ENCODE results near the gene SLIT1. TPM values are rescaled to one million over a fixed set of nuclear protein-coding genes. Genes with fewer than 3 reads are reported as not detected.
"Not testable (repeated sequence)": the region's sequence is repeated elsewhere in the genome, so short reads cannot be mapped to it uniquely, and the experiment has no call there.

Gene SLIT1
- total and polyA plus RNA-seq, 2 donors (not counting 1 experiment from before 2014, with no cell fraction given) = 0.15 to 0.49 TPM

DNA sequence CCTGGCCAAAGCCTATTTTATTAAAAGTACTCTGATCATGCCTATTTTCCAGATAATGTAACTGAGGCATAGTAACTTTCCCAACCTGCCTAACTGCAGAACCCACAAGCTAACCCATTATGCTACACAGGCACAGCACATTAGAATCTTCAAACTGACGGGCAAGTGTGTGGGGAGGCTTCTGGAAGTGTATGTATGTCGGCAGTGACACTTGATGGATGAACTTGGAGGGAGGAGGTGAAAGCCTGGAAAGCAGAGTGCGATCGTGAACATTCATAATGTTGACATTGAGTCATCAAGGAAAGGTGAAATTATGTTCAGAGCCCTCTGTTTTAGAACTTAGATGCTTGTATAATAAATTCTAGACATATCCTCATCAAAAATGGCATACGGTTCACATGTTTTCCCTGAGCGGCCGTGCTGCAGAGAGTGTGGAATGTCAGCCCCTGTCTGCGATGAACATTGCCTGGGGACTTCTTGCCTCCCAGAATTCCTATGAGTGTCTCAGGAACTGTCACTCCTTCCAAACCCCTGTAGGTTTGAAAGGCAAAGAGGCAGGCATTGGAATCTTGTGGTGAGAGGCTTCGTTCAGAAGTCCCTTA is 102.4 kb downstream of the SLIT1 start:
- H3K27me3 Mint-ChIP-seq = peaks cover 54% of the 10 kb centered on the region

DNA sequence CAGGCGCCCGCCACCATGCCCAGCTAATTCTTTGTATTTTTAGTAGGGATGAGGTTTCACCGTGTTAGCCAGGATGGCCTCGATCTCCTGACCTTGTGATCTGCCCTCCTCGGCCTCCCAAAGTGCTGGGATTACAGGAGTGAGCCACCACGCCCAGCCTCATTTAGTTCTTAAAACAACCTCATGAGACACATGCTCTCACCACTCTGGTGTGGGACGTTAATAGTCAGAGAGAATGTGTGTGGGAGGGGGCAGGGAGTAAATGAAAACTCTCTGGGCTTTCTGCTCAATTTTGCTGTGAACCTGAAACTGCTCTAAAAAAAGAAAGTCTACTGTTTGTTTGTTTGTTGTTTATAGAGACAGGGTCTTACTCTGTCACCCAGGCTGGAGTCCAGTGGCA is 103.2 kb downstream of the SLIT1 start:
- 100% methylated on average over 2 of the region's 7 CpGs for WGBS (ENCODE audit: insufficient coverage)
- intact Hi-C loops (cut with micrococcal nuclease); H3K4me1 Mint-ChIP-seq; H2AFZ ChIP-seq (ENCODE audit: insufficient read depth, low read depth, low read length, poor library complexity, severe bottlenecking); POLR2A ChIA-PET; H3K9me3 Mint-ChIP-seq (ENCODE audit: insufficient read depth); H3K4me1 ChIP-seq (ENCODE audit: control insufficient read depth in 2 of 2, insufficient read depth in 2 of 2, low read length in 2 of 2); H3K9me3 ChIP-seq (ENCODE audit: control extremely low read depth in 1 of 3, control insufficient read depth in 2 of 3, insufficient read depth in 1 of 3, low read length in 2 of 3); H3K79me2 ChIP-seq (ENCODE audit: control insufficient read depth, insufficient read depth, low read length); H3K27ac Mint-ChIP-seq; H3K4me3 Mint-ChIP-seq; H4K20me1 ChIP-seq (ENCODE audit: control insufficient read depth, insufficient read depth, low read length, poor library complexity, severe bottlenecking); DNase-seq; H3K36me3 ChIP-seq (replicated peaks in 1 of 2; ENCODE audit: control extremely low read depth in 1 of 2, control insufficient read depth in 1 of 2, extremely low read depth in 1 of 2, insufficient read depth in 2 of 2, low read length in 1 of 2); ATAC-seq (ENCODE audit: low read depth); H3K4me3 ChIP-seq (ENCODE audit: control extremely low read depth in 1 of 5, extremely low read depth in 1 of 5, insufficient read depth in 1 of 5, low read depth in 2 of 5, low read length in 4 of 5); H3K27me3 ChIP-seq (replicated peaks in 1 of 4; ENCODE audit: control extremely low read depth in 1 of 4, control insufficient read depth in 3 of 4, insufficient read depth in 4 of 4, low read length in 3 of 4); H3K9ac ChIP-seq (ENCODE audit: low read length); H3K4me2 ChIP-seq (replicated peaks; ENCODE audit: low read depth, low read length, poor library complexity, severe bottlenecking); H3K27ac ChIP-seq (ENCODE audit: low read length in 2 of 2): not testable (repeated sequence)
- peaks cover 51% of the 10 kb centered on the region for H3K27me3 Mint-ChIP-seq
- CTCF ChIA-PET = interaction anchor here (1.0 to 3.4 kb wide), 5 partner anchors 9 to 127 kb away, joined by 3 to 45 read pairs (median 4); no protein-coding TSS in a partner anchor

More for the DNA sequence above, 102.4 kb downstream of the SLIT1 start:
- Histone ChIP-seq H3K79me2 (ENCODE audit: control insufficient read depth, insufficient read depth, low read length) (no peaks in the 10 kb centered on the region), H3K27ac (ENCODE audit: low read length in 2 of 2) (no peak overlapping the region), H3K4me3 (ENCODE audit: control extremely low read depth in 1 of 5, extremely low read depth in 1 of 5, insufficient read depth in 1 of 5, low read depth in 2 of 5, low read length in 4 of 5) (no peak overlapping the region), H3K9me3 (ENCODE audit: control extremely low read depth in 1 of 3, control insufficient read depth in 2 of 3, insufficient read depth in 1 of 3, low read length in 2 of 3) (no peaks in the 10 kb centered on the region), H3K36me3 (replicated peaks in 1 of 2; ENCODE audit: control extremely low read depth in 1 of 2, control insufficient read depth in 1 of 2, extremely low read depth in 1 of 2, insufficient read depth in 2 of 2, low read length in 1 of 2) (no peaks in the 10 kb centered on the region), H3K4me1 (ENCODE audit: control insufficient read depth in 2 of 2, insufficient read depth in 2 of 2, low read length in 2 of 2) (no peaks in the 10 kb centered on the region), H3K9ac (ENCODE audit: low read length) (no peak overlapping the region), H3K27me3 (replicated peaks in 1 of 4; ENCODE audit: control extremely low read depth in 1 of 4, control insufficient read depth in 3 of 4, insufficient read depth in 4 of 4, low read length in 3 of 4) (peaks cover 0 to 14% (median 4%) of the 10 kb centered on the region in 4 experiments), H4K20me1 (ENCODE audit: control insufficient read depth, insufficient read depth, low read length, poor library complexity, severe bottlenecking) (no peaks in the 10 kb centered on the region), H3K4me2 (replicated peaks; ENCODE audit: low read depth, low read length, poor library complexity, severe bottlenecking) (no peak overlapping the region), H2AFZ (ENCODE audit: insufficient read depth, low read depth, low read length, poor library complexity, severe bottlenecking) (no peak overlapping the region)
- H3K9me3 Mint-ChIP-seq (ENCODE audit: insufficient read depth) = no peaks in the 10 kb centered on the region
- POLR2A ChIA-PET = no interaction called here
- H3K4me1 Mint-ChIP-seq = no peaks in the 10 kb centered on the region
- H3K4me3 Mint-ChIP-seq = no peak overlapping the region
- CTCF ChIA-PET = interaction anchor here (1.4 to 3.4 kb wide), 4 partner anchors 10 to 127 kb away, joined by 8 to 45 read pairs (median 14); no protein-coding TSS in a partner anchor
- no peak overlapping the region for H3K27ac Mint-ChIP-seq
- ATAC-seq (ENCODE audit: low read depth) (no peak), DNase-seq (no peak)
- 59% methylated on average over 4 of the region's 9 CpGs for whole genome bisulfite sequencing (ENCODE audit: insufficient coverage)
- intact Hi-C loops (cut with micrococcal nuclease) = no loop called here
- no peak for TF ChIP-seq EZH2 (IDR thresholded peaks at IDR 0.05; ENCODE audit: borderline replicate concordance, insufficient read depth, low read depth, low read length, poor library complexity, severe bottlenecking)
- TF ChIP-seq, protein P1, sequence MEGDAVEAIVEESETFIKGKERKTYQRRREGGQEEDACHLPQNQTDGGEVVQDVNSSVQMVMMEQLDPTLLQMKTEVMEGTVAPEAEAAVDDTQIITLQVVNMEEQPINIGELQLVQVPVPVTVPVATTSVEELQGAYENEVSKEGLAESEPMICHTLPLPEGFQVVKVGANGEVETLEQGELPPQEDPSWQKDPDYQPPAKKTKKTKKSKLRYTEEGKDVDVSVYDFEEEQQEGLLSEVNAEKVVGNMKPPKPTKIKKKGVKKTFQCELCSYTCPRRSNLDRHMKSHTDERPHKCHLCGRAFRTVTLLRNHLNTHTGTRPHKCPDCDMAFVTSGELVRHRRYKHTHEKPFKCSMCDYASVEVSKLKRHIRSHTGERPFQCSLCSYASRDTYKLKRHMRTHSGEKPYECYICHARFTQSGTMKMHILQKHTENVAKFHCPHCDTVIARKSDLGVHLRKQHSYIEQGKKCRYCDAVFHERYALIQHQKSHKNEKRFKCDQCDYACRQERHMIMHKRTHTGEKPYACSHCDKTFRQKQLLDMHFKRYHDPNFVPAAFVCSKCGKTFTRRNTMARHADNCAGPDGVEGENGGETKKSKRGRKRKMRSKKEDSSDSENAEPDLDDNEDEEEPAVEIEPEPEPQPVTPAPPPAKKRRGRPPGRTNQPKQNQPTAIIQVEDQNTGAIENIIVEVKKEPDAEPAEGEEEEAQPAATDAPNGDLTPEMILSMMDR (IDR thresholded peaks at IDR 0.05) = no peak
